ENCODE results near the gene PPP1R17.
A peak's percentile ranks its signal among the peaks of the same experiment; 100 is the strongest.

The PPP1R17 gene

GRCh38 chr7:31702354-31702753 is 15.3 kb downstream of the PPP1R17 start:
- DNase-seq (ENCODE audit: low read depth), result no peak

- no peak for DNase-seq (ENCODE audit: low read depth)
Measured at GRCh38 chr7:31705377-31705776, 18.4 kb downstream of the PPP1R17 start.

- no peak for DNase-seq (ENCODE audit: low read depth)
Measured at GRCh38 chr7:31707089-31707488, 20.1 kb downstream of the PPP1R17 start.

- no peak for DNase-seq (ENCODE audit: low read depth)
Measured at GRCh38 chr7:31710171-31710570, 23.2 kb downstream of the PPP1R17 start.

- no peak for DNase-seq (ENCODE audit: low read depth)
Measured at GRCh38 chr7:31716355-31716754, 29.3 kb downstream of the PPP1R17 start.

- DNase-seq (ENCODE audit: low read depth), result no peak
Measured at GRCh38 chr7:31720366-31720765, 33.4 kb downstream of the PPP1R17 start.

GRCh38 chr7:31724696-31725095 is 37.7 kb downstream of the PPP1R17 start:
- DNase-seq (ENCODE audit: low read depth), result no peak

- DNase-seq (ENCODE audit: low read depth), result no peak
Measured at GRCh38 chr7:31729195-31729804, 42.3 kb downstream of the PPP1R17 start.

GRCh38 chr7:31734456-31734855 is 47.4 kb downstream of the PPP1R17 start:
- no peak for DNase-seq (ENCODE audit: low read depth)

- DNase-seq (ENCODE audit: low read depth), result peak; percentile 8
Measured at GRCh38 chr7:31735991-31736982, 49.3 kb downstream of the PPP1R17 start.

GRCh38 chr7:31741852-31742251 is 54.8 kb downstream of the PPP1R17 start:
- no peak for DNase-seq (ENCODE audit: low read depth)

- peak; percentile 17 for DNase-seq (ENCODE audit: low read depth)
Measured at GRCh38 chr7:31744294-31744874, 57.4 kb downstream of the PPP1R17 start.

GRCh38 chr7:31747553-31747952 is 60.5 kb downstream of the PPP1R17 start:
- no peak for DNase-seq (ENCODE audit: low read depth)

GRCh38 chr7:31748084-31748483 is 61.1 kb downstream of the PPP1R17 start:
- DNase-seq (ENCODE audit: low read depth), result no peak

- no peak for DNase-seq (ENCODE audit: low read depth)
Measured at GRCh38 chr7:31751726-31752125, 64.7 kb downstream of the PPP1R17 start.

Data from activated T-cell treated with anti-CD3 and anti-CD28 coated beads for 48 hours (primary cell).